Measurements from ENCODE around the gene MELK.
"Not testable (repeated sequence)": the region's sequence is repeated elsewhere in the genome, so short reads cannot be mapped to it uniquely, and the experiment has no call there.

Gene MELK

DNA sequence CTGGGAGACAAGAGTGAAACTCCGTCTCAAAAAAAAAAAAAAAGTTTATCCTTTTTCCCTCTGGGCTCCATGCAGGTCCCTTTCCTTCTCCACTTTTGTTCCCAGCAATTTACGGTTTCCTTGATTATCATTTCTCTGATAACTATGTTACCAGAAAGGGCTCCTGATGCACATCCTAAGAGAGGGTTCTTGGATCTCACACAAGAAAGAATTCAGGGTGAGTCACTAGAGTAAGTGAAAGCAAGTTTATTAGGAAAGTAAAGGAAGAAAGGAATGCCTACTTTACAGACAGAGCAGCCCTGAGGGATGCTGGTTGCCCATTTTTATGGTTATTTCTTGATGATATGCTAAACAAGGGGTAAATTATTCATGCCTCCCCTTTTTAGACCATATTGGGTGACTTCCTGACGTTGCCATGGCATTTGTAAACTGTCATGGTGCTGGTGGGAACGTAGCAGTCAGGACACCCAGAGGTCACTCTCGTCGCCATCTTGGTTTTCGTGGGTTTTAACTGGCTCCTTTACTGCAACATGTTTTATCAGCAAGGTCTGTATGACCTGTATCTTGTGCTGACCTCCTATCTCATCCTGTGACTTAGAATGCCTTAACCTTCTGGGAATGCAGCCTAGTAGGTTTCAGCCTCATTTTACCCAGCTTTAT, 13.5 kb upstream of the MELK start:
- in situ Hi-C loops (cut with MboI; ENCODE audit: low sequenced_read_pairs, unreplicated experiment): loop anchor here (5.0 to 10.0 kb wide), 2 partner anchors 94 to 152 kb away; no protein-coding TSS in a partner anchor
- DNase-seq (ENCODE audit: low spot score): no peak
- TF ChIP-seq, protein P1, sequence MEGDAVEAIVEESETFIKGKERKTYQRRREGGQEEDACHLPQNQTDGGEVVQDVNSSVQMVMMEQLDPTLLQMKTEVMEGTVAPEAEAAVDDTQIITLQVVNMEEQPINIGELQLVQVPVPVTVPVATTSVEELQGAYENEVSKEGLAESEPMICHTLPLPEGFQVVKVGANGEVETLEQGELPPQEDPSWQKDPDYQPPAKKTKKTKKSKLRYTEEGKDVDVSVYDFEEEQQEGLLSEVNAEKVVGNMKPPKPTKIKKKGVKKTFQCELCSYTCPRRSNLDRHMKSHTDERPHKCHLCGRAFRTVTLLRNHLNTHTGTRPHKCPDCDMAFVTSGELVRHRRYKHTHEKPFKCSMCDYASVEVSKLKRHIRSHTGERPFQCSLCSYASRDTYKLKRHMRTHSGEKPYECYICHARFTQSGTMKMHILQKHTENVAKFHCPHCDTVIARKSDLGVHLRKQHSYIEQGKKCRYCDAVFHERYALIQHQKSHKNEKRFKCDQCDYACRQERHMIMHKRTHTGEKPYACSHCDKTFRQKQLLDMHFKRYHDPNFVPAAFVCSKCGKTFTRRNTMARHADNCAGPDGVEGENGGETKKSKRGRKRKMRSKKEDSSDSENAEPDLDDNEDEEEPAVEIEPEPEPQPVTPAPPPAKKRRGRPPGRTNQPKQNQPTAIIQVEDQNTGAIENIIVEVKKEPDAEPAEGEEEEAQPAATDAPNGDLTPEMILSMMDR (IDR thresholded peaks at IDR 0.05; ENCODE audit: borderline replicate concordance, control extremely low read depth, extremely low read depth, insufficient read depth, missing control alignments): no peak

DNA sequence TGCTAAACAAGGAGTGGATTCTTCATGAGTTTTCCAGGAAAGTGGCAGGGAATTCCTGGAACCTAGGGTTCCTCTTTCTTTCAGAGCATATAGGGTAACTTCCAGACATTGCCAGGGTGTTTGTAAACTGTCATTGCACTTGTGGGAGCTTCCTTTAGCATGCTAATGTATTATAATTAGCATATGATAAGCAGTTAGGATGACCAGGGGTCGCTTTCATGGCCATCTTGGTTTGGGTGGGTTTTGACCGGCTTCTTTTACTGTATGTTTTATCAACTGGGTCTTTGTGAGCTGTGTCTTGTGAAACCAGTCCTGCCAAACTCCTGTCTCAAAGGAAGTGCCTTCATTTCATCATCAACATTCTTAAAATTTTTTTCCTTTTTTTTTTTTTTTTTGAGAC, 11.9 kb upstream of the MELK start:
- no peak for DNase-seq (ENCODE audit: low spot score)
- TF ChIP-seq, protein P1 (IDR thresholded peaks at IDR 0.05; ENCODE audit: borderline replicate concordance, control extremely low read depth, extremely low read depth, insufficient read depth, missing control alignments): no peak
- in situ Hi-C loops (cut with MboI; ENCODE audit: low sequenced_read_pairs, unreplicated experiment): no loop called here

DNA sequence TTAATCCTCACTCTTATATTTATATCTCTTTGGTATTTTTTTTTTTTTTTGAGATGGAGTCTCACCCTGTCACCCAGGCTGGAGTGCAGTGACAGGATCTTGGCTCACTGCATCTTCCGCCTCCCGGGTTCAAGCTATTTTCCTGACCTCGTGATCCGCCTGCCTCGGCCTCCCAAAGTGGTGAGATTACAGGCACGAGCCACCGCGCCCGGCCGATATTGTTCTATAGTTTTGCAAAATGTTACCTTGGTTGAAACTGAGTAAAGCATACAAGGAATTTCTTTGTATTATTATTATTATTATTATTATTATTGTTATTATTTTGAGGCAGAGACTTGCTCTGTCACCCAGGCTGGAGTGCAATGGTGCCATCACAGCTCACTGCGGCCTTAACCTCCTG, 9.9 kb upstream of the MELK start:
- in situ Hi-C loops (cut with MboI; ENCODE audit: low sequenced_read_pairs, unreplicated experiment); DNase-seq (ENCODE audit: low spot score): not testable (repeated sequence)

DNA sequence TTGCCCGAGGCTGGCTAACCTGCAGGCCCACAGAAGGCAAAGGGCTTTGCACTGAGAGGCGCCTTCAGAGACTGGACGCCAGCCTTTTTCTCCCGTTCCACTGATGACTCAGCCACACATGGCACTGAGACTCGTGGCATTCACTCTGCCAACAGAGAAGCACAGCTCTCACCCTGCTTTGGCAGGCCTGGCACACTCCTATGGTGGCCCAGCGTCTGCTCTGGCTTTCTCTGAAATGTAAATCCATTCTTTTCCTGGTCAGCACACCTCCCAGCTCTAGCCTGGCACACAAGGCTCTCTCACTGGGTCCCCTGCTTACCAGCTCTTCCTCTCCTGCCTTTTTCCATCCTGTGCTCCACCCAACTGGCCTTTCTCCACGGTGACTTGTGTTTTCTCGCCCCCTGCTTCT, 5.9 kb upstream of the MELK start:
- TF ChIP-seq, protein P1 (IDR thresholded peaks at IDR 0.05; ENCODE audit: borderline replicate concordance, control extremely low read depth, extremely low read depth, insufficient read depth, missing control alignments): no peak
- in situ Hi-C loops (cut with MboI; ENCODE audit: low sequenced_read_pairs, unreplicated experiment): no loop called here
- DNase-seq (ENCODE audit: low spot score): no peak

DNA sequence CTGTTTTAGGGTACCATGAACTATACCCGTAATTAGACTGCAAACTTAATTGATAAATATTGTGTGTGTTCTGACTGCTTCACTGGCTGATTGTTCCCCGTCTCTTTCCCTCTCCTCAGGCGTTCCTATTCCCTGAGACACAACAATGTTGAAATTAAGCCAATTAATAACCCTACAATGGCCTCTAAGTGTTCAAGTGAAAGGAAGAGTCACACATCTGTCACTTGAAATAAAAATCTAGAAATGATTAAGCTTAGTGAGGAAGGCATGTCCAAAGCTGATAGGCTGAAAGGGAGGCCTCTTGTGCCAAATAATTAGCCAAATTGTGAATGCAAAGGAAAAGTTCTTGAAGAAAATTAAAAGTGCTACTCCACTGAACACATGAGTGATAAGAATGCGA, 4.0 kb upstream of the MELK start:
- DNase-seq (ENCODE audit: low spot score); in situ Hi-C loops (cut with MboI; ENCODE audit: low sequenced_read_pairs, unreplicated experiment): not testable (repeated sequence)

DNA sequence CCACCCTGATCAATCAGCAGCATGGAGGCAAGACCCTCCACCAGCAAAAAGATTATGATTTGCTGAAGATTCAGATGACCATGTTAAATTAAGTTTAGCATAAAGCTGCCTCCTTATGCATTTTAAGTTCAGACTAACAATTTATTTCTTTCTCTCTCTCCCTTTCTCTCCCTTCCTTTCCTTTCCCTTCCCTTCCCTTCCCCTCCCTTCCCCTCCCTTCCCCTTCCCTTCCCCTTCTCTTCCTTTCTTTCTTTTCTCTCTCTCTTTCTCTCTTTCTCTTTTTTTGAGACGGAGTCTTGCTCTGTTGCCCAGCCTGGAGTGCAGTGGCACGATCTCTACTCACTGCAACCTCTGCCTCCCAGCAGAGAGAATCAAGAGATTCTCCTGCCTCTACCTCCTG, 1.4 kb upstream of the MELK start:
- DNase-seq (ENCODE audit: low spot score): no peak
- TF ChIP-seq, protein P1 (IDR thresholded peaks at IDR 0.05; ENCODE audit: borderline replicate concordance, control extremely low read depth, extremely low read depth, insufficient read depth, missing control alignments): no peak
- in situ Hi-C loops (cut with MboI; ENCODE audit: low sequenced_read_pairs, unreplicated experiment): no loop called here

DNA sequence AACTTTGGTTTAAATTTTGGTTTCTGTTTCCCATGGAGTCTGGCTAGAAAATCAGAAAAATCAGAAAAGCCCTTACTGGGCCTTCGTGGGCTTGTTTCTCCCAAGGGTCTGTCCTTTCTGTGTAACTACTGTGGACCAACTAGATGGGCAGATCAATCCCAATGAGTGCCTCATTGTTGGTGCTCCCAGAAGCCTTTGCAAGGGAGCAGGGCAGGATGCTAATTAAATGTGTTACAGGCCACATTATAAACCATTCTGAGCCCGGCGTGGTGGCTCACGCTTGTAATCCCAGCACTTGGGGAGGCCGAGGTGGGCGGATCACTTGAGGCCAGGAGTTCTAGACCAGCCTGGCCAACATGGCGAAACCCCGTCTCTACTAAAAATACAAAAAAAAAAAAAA, 1.4 kb downstream of the MELK start:
- in situ Hi-C loops (cut with MboI; ENCODE audit: low sequenced_read_pairs, unreplicated experiment); DNase-seq (ENCODE audit: low spot score): not testable (repeated sequence)

DNA sequence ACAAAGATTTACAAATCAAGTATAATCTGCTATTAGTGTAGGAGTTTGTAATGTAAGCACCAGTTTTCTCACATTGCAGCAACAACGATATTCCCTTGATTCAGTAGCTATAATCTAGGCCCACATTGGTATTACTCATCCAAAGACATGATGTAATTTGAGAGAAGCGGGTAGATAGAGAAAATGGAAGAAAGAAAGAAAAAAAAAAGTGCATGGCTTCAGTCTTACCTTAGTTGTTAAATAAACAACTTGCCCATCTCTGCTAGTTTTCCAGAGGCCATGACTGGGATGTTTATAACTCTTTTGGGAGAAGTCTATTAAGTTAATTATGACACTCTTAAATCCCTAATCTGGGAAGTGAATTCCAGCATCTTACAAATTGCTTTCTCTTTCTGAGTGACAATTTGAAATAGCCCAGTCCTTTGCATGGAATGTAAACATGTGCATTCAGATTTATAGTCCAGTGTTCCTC, 2.8 kb downstream of the MELK start:
- in situ Hi-C loops (cut with MboI; ENCODE audit: low sequenced_read_pairs, unreplicated experiment): no loop called here
- DNase-seq (ENCODE audit: low spot score): no peak
- TF ChIP-seq, protein P1 (IDR thresholded peaks at IDR 0.05; ENCODE audit: borderline replicate concordance, control extremely low read depth, extremely low read depth, insufficient read depth, missing control alignments): no peak
